Smooth muscle cell (in vitro differentiated cells): ENCODE results near the gene SOX5. TPM values are rescaled to one million over a fixed set of nuclear protein-coding genes. Genes with fewer than 3 reads are reported as not detected.

ENCODE experiments used
- DNase-seq: peaks from one replicate; lab custom pipeline; 2025; ENCODE audit not compliant: unreplicated experiment; lab: John Stamatoyannopoulos, UW
- H2AFZ ChIP-seq: fragments of 200-600 bp; sonication (generic); 2 replicates; pipeline ENCODE4 v1.6.0; 2016; ENCODE audit warnings: antibody characterized with exemption, low read depth, mild to moderate bottlenecking
- H3F3A ChIP-seq: fragments of 200-600 bp; sonication (generic); 2 replicates; pipeline ENCODE4 v1.6.0; 2017; ENCODE audit warnings: antibody characterized with exemption, low read depth
- H3K27ac ChIP-seq: fragments of 200-600 bp; sonication (generic); 2 replicates; pipeline ENCODE4 v1.5.1; 2016; ENCODE audit warnings: low read depth, mild to moderate bottlenecking
- H3K27me3 ChIP-seq: fragments of 200-600 bp; sonication (generic); 2 replicates; pipeline ENCODE4 v1.6.1; 2016; ENCODE audit warnings: low read depth, mild to moderate bottlenecking
- H3K36me3 ChIP-seq: fragments of 200-600 bp; sonication (generic); 2 replicates; pipeline ENCODE4 v1.5.1; 2016; ENCODE audit warnings: low read depth
- H3K4me1 ChIP-seq: fragments of 200-600 bp; sonication (generic); 2 replicates; pipeline ENCODE4 v1.5.1; 2016; ENCODE audit warnings: low read depth
- H3K4me2 ChIP-seq: fragments of 200-600 bp; sonication (generic); 2 replicates; pipeline ENCODE4 v1.6.0; 2016; ENCODE audit warnings: mild to moderate bottlenecking
- H3K4me3 ChIP-seq: fragments of 200-600 bp; sonication (generic); 2 replicates; pipeline ENCODE4 v1.5.1; 2016; ENCODE audit warnings: mild to moderate bottlenecking
- H3K79me2 ChIP-seq: fragments of 200-600 bp; sonication (generic); 2 replicates; pipeline ENCODE4 v1.6.0; 2016; ENCODE audit warnings: low read depth, mild to moderate bottlenecking
- H3K9ac ChIP-seq: fragments of 200-600 bp; sonication (generic); 2 replicates; pipeline ENCODE4 v1.6.0; 2016; ENCODE audit warnings: low read depth
- H3K9me3 ChIP-seq: fragments of 200-600 bp; sonication (generic); replicated peaks from 2 replicates; pipeline ENCODE4 v1.5.1; 2016; ENCODE audit warnings: low read depth
- H4K20me1 ChIP-seq: fragments of 200-600 bp; sonication (generic); 2 replicates; pipeline ENCODE4 v1.6.0; 2016; ENCODE audit warnings: low read depth
- WGBS: methylation state at CpG from one replicate; pipeline ENCODE4 v1.1.7; 2016; ENCODE audit warnings: low lambda C conversion rate; 5-methylcytosine and 5-hydroxymethylcytosine counted together
- polyA plus RNA-seq: library from polyadenylated mRNA; unstranded; fragments of >200 nt; fragmentation: Nextera tagmentation; extraction: Ambion mirVana; gene quantifications from 2 replicates; pipeline ENCODE4 v1.2.1, GENCODE V29; 2016
- total RNA-seq: library from RNA; depleted of rRNA; stranded (reverse); fragments of >200 nt; gene quantifications from 2 replicates; pipeline ENCODE4 v1.2.3, GENCODE V29; 2014
- TF ChIP-seq, protein P1 (sequence below): fragments of 200-600 bp; sonication (generic); IDR thresholded peaks from 2 replicates; pipeline ENCODE4 v1.5.1; 2017; ENCODE audit warnings: borderline replicate concordance, mild to moderate bottlenecking, antibody characterized with exemption; ENCODE audit not compliant: insufficient read depth, poor library complexity, severe bottlenecking

Gene SOX5
- total and polyA plus RNA-seq, 2 experiments from 2014 or later, result 22.3 to 47.8 TPM

DNA sequence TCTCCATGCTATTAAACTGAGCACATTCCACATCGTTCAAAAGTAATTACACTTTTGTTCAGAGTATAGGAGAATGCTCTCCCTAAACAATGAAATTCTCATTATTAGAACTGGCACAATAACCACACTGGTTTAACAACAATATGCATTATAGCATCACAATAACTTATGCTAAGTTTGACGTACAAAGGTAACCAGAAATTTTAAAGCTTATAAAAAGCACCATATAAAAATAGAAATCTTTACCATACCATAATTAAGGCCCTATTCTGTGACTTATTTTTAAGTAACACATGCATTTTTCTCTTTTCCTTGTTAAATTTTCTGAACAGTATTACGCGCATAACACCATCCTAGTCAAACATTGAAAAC, 60.4 kb downstream of the SOX5 start:
- TF ChIP-seq, protein P1, sequence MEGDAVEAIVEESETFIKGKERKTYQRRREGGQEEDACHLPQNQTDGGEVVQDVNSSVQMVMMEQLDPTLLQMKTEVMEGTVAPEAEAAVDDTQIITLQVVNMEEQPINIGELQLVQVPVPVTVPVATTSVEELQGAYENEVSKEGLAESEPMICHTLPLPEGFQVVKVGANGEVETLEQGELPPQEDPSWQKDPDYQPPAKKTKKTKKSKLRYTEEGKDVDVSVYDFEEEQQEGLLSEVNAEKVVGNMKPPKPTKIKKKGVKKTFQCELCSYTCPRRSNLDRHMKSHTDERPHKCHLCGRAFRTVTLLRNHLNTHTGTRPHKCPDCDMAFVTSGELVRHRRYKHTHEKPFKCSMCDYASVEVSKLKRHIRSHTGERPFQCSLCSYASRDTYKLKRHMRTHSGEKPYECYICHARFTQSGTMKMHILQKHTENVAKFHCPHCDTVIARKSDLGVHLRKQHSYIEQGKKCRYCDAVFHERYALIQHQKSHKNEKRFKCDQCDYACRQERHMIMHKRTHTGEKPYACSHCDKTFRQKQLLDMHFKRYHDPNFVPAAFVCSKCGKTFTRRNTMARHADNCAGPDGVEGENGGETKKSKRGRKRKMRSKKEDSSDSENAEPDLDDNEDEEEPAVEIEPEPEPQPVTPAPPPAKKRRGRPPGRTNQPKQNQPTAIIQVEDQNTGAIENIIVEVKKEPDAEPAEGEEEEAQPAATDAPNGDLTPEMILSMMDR, result no peak
- Histone ChIP-seq H3F3A (no peaks in the 10 kb centered on the region), H3K9ac (no peak overlapping the region), H3K9me3 (no peaks in the 10 kb centered on the region), H3K79me2 (peaks cover 23% of the 10 kb centered on the region), H3K27ac (no peak overlapping the region), H3K36me3 (no peaks in the 10 kb centered on the region), H3K4me3 (no peak overlapping the region), H3K4me1 (peaks cover 16% of the 10 kb centered on the region), H4K20me1 (peaks cover 15% of the 10 kb centered on the region), H2AFZ (no peak overlapping the region), H3K27me3 (no peaks in the 10 kb centered on the region), H3K4me2 (no peak overlapping the region)
- no peak for DNase-seq
- 93% methylated on average over 4 of the region's 4 CpGs for WGBS

DNA sequence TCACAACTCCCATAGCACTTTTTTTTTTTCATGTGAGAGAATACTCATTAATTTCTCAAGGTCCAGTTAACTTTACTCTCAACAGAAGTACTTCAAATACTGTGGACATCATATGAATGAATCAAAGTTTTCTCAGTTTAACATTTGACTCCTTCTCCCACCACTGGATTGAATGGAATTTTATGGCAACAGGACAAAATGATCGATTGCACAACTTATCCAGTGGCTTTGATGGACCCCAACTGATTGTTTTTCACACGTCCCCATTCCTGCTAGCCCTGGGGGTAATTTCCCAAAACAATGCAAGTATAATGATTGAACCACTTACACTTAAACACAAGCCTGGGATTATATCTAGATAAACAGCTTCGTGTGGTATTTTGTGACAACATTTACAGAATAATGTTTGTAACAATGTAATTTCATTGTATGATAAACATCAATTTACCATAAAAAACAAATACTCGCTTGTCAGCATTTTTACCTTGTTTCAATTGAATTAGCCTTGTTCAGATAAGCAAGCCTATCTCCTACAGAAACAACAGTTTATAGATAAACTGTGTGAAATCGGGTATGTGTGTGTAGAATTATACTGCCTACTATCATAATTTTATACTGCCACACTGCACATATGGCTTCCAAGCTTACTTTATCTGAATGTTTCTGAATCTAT, 60.9 kb downstream of the SOX5 start:
- Histone ChIP-seq H3K27ac (no peak overlapping the region), H2AFZ (no peak overlapping the region), H3K79me2 (peaks cover 28% of the 10 kb centered on the region), H3K36me3 (no peaks in the 10 kb centered on the region), H3K4me1 (peaks cover 16% of the 10 kb centered on the region), H3K27me3 (no peaks in the 10 kb centered on the region), H3K9ac (no peak overlapping the region), H3K4me2 (no peak overlapping the region), H3K4me3 (no peak overlapping the region), H4K20me1 (peaks cover 19% of the 10 kb centered on the region), H3F3A (no peaks in the 10 kb centered on the region), H3K9me3 (no peaks in the 10 kb centered on the region)
- WGBS, result 78% methylated on average over 5 of the region's 5 CpGs
- DNase-seq, result no peak
- TF ChIP-seq, protein P1, result no peak

DNA sequence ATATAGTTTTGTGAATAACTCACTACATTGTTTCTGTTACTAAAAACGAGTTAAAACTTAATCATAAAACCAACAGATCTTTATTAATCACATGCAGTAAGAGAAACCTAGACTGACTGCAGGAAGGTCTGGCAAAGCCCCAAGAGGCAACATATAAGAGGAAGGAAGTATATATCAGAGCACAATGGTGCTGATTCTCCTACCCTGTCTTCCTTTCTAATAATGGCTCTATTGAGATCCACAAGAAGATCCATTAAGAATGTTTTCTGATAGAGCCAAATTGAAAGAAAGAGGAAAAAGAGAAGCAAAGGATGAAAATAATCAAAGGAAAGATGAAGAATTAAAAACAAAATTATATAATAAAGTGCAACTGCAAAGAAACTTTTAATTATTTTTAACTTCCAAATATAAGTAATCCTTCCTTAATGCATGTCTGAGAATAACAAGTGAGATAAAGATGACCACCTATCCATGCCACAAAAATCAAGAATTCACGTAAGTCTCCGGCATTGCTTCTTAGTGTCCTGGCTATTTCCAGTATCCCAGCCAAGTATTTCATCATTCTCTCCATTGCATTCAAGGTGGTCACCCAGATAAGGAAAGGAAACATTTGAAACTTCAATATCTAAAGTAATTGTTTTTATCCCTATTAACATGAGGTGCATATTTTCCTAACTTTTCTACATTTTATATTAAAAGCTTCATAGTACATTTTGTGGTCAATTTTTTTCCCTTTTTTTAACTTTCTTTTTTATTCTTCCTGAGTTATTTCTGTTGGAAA, 62.2 kb downstream of the SOX5 start:
- Histone ChIP-seq H3K4me1 (peaks cover 16% of the 10 kb centered on the region), H3K4me3 (no peak overlapping the region), H3K36me3 (no peaks in the 10 kb centered on the region), H3K9me3 (no peaks in the 10 kb centered on the region), H3K9ac (no peak overlapping the region), H4K20me1 (peaks cover 21% of the 10 kb centered on the region), H3K79me2 (peaks cover 30% of the 10 kb centered on the region), H3K27ac (peak overlapping the region; percentile 18), H3F3A (no peaks in the 10 kb centered on the region), H2AFZ (no peak overlapping the region), H3K4me2 (no peak overlapping the region), H3K27me3 (no peaks in the 10 kb centered on the region)
- TF ChIP-seq, protein P1, result no peak
- WGBS, result 73% methylated on average over 3 of the region's 3 CpGs
- DNase-seq, result no peak
